ENCODE results near the gene G3BP2.

DNA sequence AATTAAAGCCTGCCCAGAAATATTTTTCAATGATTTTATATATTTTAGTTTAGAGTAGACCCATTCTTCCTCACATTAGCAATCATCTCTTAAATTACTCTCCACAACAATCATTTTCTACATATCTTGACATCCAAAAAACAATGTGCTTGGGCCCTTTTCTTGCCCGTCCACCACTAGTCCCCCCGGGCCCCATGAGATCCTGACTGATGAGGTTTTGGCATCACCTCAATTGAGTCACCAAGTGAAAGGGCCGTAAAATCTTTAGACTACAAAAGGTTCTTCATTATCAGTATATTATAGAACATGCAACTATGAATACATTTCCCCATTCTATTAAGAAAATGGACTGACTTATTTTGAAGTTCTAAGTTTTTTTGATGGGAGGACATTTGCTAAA, 38.9 kb downstream of the G3BP2 start:
- TF ChIP-seq, protein P1, sequence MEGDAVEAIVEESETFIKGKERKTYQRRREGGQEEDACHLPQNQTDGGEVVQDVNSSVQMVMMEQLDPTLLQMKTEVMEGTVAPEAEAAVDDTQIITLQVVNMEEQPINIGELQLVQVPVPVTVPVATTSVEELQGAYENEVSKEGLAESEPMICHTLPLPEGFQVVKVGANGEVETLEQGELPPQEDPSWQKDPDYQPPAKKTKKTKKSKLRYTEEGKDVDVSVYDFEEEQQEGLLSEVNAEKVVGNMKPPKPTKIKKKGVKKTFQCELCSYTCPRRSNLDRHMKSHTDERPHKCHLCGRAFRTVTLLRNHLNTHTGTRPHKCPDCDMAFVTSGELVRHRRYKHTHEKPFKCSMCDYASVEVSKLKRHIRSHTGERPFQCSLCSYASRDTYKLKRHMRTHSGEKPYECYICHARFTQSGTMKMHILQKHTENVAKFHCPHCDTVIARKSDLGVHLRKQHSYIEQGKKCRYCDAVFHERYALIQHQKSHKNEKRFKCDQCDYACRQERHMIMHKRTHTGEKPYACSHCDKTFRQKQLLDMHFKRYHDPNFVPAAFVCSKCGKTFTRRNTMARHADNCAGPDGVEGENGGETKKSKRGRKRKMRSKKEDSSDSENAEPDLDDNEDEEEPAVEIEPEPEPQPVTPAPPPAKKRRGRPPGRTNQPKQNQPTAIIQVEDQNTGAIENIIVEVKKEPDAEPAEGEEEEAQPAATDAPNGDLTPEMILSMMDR (IDR thresholded peaks at IDR 0.05; ENCODE audit: borderline replicate concordance, extremely low read depth, low read length, poor library complexity, severe bottlenecking) = no peak
- no peak for TF ChIP-seq EZH2 (IDR thresholded peaks at IDR 0.05; ENCODE audit: borderline replicate concordance, low read depth, low read length, severe bottlenecking)

Data from DND-41 (cell line).